Chondrocyte (in vitro differentiated cells): Measurements from ENCODE around the gene NAPEPLD. TPM values are rescaled to one million over a fixed set of nuclear protein-coding genes. Genes with fewer than 3 reads are reported as not detected.
A peak's percentile ranks its signal among the peaks of the same experiment; 100 is the strongest.
"Not testable (repeated sequence)": the region's sequence is repeated elsewhere in the genome, so short reads cannot be mapped to it uniquely, and the experiment has no call there.

Experiments
- DNase-seq: peaks from one replicate; pipeline ENCODE4 v3.0.0; 2021; ENCODE audit warnings: mixed read lengths, low spot score
- H3K27ac Mint-ChIP-seq: one replicate; pipeline ENCODE4 v1.8.0; 2021; ENCODE audit warnings: mild to moderate bottlenecking, moderate library complexity, mixed read lengths; ENCODE audit not compliant: unreplicated experiment
- H3K27me3 Mint-ChIP-seq: 2 replicates; pipeline ENCODE4 v1.8.0; 2021; ENCODE audit warnings: low read depth, mixed read lengths
- H3K36me3 Mint-ChIP-seq: 2 replicates; pipeline ENCODE4 v1.8.0; 2021; ENCODE audit warnings: low read depth, mixed read lengths
- H3K4me1 Mint-ChIP-seq: 2 replicates; pipeline ENCODE4 v1.8.0; 2021; ENCODE audit warnings: low read depth, mild to moderate bottlenecking, mixed read lengths
- H3K4me3 Mint-ChIP-seq: one replicate; pipeline ENCODE4 v1.8.0; 2021; ENCODE audit warnings: mild to moderate bottlenecking, moderate library complexity, mixed read lengths; ENCODE audit not compliant: unreplicated experiment
- H3K9me3 Mint-ChIP-seq: 2 replicates; pipeline ENCODE4 v1.8.0; 2021; ENCODE audit warnings: low read depth, mixed read lengths
- long read RNA-seq: library from polyadenylated mRNA; stranded (forward); transcript quantifications from one replicate; pipeline ENCODE4 v2.0.0, GENCODE V29; 2021
- total RNA-seq: library from RNA; stranded (reverse); gene quantifications from 3 replicates; pipeline ENCODE4 v1.2.1, GENCODE V29; 2021
- TF ChIP-seq, protein P1 (sequence below): fragments of 200-600 bp; sonication (generic); IDR thresholded peaks from 2 replicates; pipeline ENCODE4 v1.5.0; 2021; ENCODE audit warnings: antibody characterized with exemption, mild to moderate bottlenecking, moderate library complexity

The NAPEPLD gene
- 9.7 to 12.2 TPM (median 11.0 TPM) in 3 replicates for total RNA-seq
- long read RNA-seq, partial matches to known transcripts = 0 of 2 reads
- long read RNA-seq, other reads (novel, unspliced or antisense) = 0 of 2 reads

DNA sequence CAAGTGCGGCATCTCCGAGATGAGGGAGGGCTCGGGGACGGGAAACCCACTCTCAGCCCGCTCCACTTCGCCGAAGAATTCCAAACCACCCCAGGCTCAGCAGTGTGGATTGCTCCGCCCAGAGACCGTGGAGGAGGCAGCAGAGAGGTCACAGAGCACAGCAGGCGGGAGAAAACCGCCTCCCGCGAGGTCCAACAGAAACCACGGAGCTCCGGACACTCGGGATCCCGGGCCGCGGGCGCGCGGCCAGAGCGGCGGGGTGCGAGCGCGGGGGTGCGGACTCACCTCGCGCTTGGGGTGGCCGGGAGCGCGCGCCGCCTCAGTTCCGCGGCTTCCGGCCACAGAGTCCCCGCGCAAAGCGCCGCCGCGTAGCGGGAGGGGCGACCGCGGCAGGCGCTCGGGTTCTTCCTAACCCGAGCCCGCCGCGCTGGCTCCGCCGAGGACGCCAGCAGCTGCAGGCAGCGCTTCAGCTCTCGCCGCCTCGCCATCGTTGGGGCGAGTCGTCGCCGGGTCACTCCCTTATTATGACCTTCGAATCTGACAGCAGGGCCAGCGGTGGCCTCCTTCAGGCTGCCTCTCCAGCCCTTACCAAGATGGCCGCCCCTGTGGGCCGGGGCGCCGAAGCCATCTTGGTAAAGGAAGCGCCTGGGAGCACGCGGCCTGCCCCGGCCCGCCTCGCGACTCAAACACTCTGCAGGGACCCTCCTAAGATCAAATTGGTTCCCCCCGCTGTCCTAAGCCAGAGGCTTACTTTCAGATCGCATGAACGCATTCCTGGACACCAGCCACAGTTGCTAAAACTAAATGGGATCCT is at the start of gene NAPEPLD:
Gene NAPEPLD, minus strand, starts transcription at position 106 of the 814 bp plus-strand sequence. CDS start 20,323 bp downstream, outside the sequence.
- peak within 1 kb of the TSS; percentile 96 for H3K27ac Mint-ChIP-seq
- DNase-seq = peak; percentile 92

DNA sequence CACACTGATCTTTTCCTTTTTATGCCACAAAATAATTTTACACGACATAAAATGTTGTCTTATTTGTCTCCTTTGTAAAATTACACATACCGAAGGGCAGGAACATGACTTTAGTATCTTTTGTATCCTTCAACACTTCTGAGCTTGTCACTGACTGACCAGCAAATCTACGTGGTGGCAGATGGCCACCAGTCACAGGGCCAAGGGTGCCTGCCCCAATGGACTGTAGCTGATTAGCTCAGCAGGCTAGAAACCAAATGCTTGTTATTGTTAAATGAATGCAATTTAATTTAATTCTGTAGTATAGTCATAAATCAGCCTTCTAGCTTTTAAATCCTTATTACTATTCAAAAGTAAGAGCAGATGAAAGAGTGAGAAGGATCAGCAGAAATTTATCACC is 49.2 kb upstream of the NAPEPLD start:
- not testable (repeated sequence) for H3K4me3 Mint-ChIP-seq, DNase-seq, H3K36me3 Mint-ChIP-seq, H3K4me1 Mint-ChIP-seq, H3K27me3 Mint-ChIP-seq, H3K9me3 Mint-ChIP-seq, H3K27ac Mint-ChIP-seq

More for the DNA sequence above, at the start of gene NAPEPLD:
- Mint-ChIP-seq H3K4me3 (peak within 1 kb of the TSS; percentile 98), H3K4me1 (peaks cover 35% of the 10 kb centered on the region), H3K9me3 (no peaks in the 10 kb centered on the region), H3K36me3 (no peaks in the 10 kb centered on the region), H3K27me3 (no peaks in the 10 kb centered on the region)
- TF ChIP-seq, protein P1, sequence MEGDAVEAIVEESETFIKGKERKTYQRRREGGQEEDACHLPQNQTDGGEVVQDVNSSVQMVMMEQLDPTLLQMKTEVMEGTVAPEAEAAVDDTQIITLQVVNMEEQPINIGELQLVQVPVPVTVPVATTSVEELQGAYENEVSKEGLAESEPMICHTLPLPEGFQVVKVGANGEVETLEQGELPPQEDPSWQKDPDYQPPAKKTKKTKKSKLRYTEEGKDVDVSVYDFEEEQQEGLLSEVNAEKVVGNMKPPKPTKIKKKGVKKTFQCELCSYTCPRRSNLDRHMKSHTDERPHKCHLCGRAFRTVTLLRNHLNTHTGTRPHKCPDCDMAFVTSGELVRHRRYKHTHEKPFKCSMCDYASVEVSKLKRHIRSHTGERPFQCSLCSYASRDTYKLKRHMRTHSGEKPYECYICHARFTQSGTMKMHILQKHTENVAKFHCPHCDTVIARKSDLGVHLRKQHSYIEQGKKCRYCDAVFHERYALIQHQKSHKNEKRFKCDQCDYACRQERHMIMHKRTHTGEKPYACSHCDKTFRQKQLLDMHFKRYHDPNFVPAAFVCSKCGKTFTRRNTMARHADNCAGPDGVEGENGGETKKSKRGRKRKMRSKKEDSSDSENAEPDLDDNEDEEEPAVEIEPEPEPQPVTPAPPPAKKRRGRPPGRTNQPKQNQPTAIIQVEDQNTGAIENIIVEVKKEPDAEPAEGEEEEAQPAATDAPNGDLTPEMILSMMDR = peak; percentile 17

DNA sequence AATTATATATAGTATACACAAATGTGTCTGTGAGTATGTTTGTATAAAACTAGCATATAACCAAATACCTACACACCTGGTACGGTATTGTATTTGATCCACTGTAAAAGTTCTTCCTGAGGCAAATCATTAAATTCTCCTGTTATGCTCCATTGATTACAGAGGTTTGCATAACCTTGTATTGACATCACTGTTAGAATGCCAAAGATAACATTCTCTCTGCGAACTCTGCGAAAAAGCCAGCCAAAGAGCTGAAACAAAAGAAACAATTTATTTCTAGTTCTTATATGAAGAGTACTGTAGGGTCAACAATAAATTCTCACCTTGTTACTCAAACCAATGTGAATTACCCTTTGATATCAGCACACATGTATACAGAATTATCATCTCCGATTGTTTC is 46.5 kb upstream of the NAPEPLD start:
- H3K36me3 Mint-ChIP-seq, DNase-seq, H3K4me3 Mint-ChIP-seq, H3K9me3 Mint-ChIP-seq, H3K27ac Mint-ChIP-seq, H3K4me1 Mint-ChIP-seq: not testable (repeated sequence)
- peaks cover 26% of the 10 kb centered on the region for H3K27me3 Mint-ChIP-seq

DNA sequence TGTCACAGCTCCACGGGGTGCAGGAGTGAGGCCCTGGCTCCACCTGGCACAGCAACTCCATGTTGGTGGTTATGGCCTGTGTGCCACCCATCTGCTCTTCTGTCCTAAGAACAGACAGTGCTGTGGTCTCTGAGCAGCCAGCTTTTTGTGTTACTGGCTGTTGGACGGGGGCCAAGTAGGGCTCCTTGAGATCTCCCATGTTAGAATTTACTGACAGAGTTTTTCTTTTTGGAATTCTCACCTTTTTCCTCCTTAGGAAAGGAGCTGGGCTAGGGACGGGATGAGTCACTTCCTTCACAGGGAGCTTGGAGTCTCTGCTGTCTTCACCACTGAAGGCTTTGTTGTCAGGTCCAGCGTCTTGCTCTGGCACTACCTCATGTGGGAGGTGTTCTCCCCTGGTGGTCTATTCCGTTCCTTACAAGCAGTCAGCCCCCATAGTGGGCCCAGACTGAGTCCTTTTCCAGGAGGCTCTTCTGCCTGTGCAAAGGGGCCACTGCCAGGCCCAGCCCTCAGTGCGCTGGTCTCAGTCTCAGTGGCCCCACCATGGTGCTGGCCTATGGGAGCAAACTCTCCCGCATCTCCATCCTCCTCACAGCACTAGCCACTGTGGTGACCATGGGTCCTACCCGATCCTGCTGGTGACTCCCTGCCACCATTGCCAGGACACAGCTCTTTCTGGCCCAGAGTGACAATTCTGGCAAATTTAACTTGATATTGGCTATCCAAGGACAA is 23.7 kb upstream of the NAPEPLD start:
- not testable (repeated sequence) for H3K27ac Mint-ChIP-seq, H3K4me1 Mint-ChIP-seq, DNase-seq, H3K36me3 Mint-ChIP-seq, H3K27me3 Mint-ChIP-seq, H3K4me3 Mint-ChIP-seq, H3K9me3 Mint-ChIP-seq

DNA sequence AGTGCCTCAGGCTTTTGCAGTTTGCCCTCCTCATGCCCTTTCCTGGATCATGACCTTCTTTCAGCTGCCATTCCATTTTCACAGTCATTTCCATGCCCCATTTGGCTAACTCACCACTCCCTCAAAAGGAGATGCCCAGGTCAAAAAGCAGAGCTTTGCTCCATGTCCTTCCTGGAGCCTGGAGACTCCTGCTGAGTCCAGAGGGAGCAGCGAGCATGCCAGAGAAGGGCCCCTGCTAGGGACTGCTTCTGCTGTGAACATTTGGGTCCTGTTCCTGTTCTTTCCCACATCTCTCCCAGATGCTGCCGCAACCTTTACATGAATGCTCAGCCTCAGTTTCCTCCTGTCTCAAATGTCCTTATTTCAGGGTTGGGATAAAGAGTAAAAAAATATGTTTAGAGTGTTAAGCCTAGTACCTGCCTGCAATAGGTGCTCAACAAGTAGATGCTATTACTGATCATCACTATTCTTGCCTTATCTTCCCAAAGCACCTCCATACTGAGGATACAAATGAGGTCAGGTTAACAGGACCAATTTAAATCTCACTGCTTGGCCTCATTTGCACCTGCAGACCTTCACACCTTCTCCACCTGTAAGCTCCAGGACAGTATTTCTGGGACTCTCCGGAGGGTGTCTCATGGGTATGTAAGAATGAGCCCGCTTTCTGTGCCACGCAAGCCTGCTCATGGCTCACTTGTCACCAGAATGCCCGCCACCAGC is 23.0 kb upstream of the NAPEPLD start:
- not testable (repeated sequence) for H3K4me3 Mint-ChIP-seq, DNase-seq, H3K36me3 Mint-ChIP-seq, H3K27ac Mint-ChIP-seq, H3K9me3 Mint-ChIP-seq, H3K4me1 Mint-ChIP-seq, H3K27me3 Mint-ChIP-seq

DNA sequence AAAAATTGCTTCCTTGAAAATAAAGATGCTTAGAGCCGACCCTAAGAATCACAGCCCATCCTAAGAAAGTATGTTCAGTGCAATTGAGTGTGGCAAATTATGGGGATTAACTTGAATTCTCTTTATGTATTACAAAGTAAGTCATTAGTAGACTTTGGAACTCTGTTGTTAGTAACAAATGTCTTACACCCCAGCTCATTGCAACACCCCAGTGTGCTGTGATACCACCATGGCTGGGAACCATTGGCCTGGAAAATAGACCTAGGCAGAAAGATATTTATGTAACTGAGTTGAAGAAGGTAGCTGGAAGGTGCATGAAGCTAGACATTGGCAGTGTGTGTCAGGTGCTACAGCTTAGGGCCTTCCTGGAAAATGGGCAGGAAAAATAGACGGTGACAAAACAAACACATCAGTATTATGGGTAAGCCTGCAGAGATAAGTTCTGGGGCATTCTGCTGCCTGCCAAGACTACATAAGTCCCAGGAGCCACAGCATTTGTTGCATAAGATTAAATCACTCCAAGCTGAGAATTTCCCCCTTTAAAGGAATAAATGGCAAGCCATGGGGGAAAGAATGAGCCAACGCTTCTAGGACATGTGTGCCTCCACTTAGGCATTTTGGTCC is 18.1 kb upstream of the NAPEPLD start:
- not testable (repeated sequence) for H3K4me1 Mint-ChIP-seq, H3K4me3 Mint-ChIP-seq, H3K36me3 Mint-ChIP-seq, H3K27me3 Mint-ChIP-seq, DNase-seq, H3K27ac Mint-ChIP-seq, H3K9me3 Mint-ChIP-seq

DNA sequence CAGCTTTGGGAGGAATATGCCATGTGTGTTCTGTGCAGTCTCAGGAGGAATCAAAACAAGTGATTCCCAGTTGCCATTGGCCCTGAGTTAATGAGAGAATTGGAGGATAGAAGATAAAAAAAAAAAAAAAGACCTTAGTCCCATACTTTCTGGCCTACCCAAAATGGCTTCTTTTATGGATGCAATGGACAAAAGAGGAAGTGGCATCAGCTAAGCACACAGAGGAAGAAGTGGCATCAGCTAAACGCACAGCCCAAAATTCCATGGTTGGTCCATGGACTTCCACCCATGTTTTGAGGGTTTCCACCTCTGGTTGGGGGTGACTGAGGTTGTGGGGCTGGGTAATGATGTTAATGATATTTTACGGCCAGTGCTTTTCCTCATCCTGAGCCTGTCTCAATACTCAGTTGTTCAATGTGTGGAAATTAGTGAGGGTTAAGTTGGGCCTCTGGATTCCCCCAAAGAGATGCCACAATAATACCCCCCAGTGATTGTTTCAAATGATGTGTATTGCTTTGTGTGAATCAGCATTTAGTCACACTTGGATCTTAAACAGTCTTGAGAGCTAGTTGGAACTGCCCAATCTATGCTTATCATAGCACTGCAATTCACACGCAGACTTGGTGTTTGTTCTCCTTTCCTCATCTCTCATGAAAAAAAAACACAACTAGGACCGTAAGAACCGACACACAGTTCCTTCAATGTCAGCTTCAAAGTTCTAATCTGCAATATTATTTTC is 14.4 kb upstream of the NAPEPLD start:
- not testable (repeated sequence) for H3K36me3 Mint-ChIP-seq, H3K4me3 Mint-ChIP-seq, DNase-seq, H3K27ac Mint-ChIP-seq, H3K9me3 Mint-ChIP-seq, H3K27me3 Mint-ChIP-seq, H3K4me1 Mint-ChIP-seq

DNA sequence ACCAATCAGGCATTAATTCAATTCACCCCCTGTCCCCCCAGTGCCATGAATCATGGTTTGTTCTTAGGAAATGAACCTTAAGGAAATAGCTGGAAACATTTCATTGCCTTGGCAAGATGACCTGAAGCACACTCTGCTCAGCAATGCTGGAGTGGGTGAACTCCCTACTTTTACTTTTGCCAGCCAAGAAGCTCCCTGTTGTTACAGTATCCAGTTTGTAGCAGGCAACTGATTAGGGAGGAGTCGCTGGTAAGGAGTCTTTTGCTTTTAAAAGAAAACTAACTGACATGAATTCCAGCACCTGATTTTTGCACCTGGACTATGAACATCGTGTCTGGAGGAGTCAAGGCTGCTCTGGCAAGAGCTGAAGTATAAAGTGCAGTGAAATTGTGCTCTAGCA is 13.7 kb upstream of the NAPEPLD start:
- not testable (repeated sequence) for H3K27me3 Mint-ChIP-seq, H3K4me1 Mint-ChIP-seq, DNase-seq, H3K4me3 Mint-ChIP-seq, H3K27ac Mint-ChIP-seq, H3K9me3 Mint-ChIP-seq, H3K36me3 Mint-ChIP-seq

DNA sequence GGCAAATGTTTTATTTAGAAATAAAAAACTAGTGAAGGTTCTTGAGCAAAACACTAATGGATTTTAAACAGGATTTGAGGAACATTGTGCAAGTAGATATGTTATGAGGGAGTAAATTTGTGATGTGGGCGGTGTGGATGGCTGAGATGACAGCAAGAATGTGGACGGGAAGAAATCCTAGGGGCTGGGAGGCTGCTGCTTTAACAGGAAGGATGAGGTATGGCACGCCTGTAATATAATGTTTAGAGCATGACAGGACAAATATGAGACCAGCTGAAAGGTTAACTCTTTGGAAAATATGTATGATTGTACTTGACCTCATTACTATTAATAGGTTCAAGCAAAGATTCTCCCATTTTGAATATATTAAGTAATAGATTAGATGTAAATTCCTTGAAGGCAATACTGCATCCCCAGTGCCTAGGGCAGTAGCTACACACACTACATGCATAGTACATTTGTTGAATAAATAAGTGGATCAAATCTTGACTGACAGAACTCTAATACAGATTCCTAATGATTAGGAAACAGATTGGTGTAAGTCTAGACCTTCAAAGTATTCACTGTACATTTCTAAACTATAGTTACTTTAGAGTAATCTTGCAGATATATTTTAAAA is 13.2 kb upstream of the NAPEPLD start:
- H3K9me3 Mint-ChIP-seq, H3K4me3 Mint-ChIP-seq, H3K36me3 Mint-ChIP-seq, H3K27me3 Mint-ChIP-seq, DNase-seq, H3K4me1 Mint-ChIP-seq, H3K27ac Mint-ChIP-seq: not testable (repeated sequence)

DNA sequence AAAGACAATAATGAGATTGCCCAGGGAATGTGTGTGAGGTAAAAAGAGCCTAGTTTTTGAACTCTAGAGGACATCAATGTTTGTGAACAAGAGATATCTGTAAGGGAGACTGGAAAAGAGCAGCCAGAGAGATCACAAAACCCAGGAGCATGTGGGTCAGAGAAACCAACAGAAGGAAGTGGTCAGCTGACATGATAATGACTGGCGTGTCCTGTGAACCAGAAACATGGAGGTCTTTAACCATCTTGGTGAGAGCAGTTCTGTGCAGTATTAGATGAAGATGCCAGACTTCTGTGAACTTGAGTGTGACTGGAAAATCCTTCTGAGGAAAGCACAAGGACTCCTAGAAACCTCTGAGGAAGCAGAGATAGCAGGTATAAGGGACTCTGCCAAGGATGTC is 10.2 kb upstream of the NAPEPLD start:
- not testable (repeated sequence) for H3K4me1 Mint-ChIP-seq, H3K27me3 Mint-ChIP-seq, H3K4me3 Mint-ChIP-seq, H3K27ac Mint-ChIP-seq, DNase-seq, H3K36me3 Mint-ChIP-seq, H3K9me3 Mint-ChIP-seq
